ENCODE measurements around the gene ATP2A2. TPM values are rescaled to one million over a fixed set of nuclear protein-coding genes. Genes with fewer than 3 reads are reported as not detected.
"Not testable (repeated sequence)": the region's sequence is repeated elsewhere in the genome, so short reads cannot be mapped to it uniquely, and the experiment has no call there.

The ATP2A2 gene
- total RNA-seq, 1 experiment from 2014 or later = 74.7 TPM

DNA sequence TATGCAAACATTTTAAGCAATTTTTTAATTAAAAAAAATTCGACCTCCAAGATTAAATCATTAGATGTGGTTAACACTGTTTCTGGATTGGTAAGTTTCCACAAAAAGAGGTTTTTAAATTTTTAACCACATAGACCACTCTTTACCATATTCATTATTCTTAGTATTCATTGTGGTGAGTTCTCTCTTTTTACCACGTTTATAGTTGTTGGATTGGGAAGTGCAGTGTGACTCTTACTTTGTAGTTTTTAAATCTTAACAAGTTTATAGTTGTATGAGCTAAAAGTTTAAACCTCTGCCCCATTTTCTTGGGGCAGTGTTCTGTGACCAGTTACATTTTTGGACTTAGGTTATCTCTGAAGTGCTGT lies 8.6 kb downstream of the ATP2A2 start:
- DNase-seq (ENCODE audit: low spot score) = no peak

DNA sequence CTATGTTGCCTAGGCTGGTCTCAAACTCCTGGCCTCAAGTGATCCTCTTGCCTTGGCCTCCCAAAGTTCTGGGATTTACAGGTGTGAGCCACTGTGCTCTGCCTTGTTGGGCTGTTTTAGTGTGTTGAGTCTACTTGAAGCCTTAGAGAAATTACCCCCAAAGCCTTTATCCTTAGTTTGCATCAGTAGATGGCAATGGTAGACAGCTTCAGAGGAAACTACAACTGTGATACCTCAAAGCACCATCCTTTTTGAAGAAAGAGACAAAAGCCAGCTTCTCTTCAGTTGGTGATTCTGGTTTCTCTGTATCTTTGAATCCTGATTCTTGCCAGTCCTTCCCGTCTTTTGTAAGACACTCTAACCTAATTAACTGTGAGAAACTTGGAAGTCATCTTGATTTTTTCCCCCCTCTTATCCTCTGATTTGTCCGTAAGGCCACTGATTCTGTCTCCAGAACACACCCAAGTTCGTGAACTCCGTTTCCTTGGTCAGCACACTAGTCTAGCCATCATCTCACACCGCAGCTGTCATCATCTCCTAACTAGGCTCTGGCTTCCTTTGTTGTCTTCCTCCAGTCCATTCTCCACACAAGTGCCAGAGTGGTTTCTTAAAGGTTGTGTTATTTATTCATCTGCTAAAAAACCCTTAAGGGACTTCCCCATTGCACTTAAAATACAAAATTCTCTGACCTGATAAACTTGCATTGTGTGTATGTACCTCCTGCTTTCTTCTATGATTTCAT lies 20.2 kb downstream of the ATP2A2 start:
- no peak for DNase-seq (ENCODE audit: low spot score)

DNA sequence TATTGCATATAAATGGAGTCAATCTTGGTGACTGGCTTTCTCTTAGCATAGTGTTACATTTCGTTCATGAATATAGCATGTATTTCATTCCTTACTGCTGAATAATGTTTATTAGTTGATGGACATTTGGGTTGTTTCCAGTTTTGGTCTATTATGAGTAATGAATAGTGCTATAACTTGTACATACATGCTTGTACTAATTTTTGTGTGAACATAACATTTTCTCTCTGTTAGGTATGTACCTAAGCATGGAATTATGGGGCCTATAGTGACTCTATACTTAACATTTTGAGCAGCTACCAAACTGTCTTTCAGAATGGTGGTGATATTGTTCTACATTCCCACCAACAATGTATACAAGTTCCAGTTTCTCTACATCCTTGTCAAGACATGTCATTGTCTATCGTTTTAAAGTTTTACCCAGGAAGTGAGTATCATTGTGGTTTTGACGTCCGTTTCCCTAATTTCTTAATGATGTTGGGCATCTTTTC lies 23.1 kb downstream of the ATP2A2 start:
- DNase-seq (ENCODE audit: low spot score) = no peak

DNA sequence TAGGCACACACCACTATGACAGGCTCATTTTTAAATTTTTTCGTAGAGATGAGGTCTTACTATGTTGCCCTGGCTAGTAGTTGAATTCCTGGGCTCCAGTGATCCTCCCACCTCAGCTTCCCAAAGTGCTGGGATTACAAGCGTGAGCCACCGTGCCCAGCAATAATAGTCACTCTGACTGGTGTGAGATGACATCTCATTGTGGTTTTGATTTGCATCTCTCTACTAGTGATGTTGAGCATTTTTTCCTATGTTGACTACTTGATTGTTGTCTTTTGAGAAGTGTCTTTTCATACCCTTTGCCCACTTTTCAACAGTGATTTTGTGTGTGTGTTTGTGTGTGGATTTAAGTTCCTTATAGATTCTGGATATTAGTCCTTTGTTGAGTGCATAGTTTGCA lies 26.3 kb downstream of the ATP2A2 start:
- no peak for DNase-seq (ENCODE audit: low spot score)

DNA sequence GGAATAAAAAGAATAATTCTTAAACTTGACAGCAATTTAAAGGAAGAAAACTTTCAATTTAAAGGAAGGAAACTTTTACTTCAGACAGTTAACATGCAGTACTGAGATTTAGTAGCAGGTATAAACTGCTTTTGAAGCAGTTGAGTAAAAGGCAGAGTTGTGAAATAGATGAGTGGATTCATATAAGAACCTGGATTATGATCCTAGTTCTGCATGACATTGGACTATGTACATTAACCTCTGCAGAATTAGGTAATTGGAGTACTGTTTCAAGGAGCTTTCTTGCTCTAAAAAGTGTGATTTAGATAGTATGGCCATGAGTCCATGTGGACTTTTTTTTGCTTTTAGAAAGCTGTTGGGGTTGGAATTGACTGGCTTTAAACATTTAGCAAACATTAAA lies 29.7 kb downstream of the ATP2A2 start:
- no peak for DNase-seq (ENCODE audit: low spot score)

DNA sequence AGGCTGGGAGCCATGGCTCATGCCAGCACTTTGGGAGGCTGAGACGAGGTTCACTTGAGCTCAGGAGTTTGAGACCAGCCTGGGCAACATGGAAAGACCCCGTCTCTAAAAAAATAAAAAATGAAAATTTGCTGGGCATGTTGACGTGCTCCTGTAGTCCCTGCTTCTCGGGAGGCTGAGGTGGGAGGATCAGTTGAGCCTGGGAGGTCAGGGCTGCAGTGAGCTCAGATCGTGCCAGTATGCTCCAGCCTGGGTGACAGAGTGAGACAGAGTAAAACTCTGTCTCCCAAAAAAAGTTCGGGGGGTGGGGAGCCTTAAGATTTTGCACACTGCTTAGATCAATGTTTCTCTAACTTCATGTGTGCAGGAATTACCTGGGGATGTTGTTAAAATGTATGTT lies 30.9 kb downstream of the ATP2A2 start:
- DNase-seq (ENCODE audit: low spot score) = no peak

DNA sequence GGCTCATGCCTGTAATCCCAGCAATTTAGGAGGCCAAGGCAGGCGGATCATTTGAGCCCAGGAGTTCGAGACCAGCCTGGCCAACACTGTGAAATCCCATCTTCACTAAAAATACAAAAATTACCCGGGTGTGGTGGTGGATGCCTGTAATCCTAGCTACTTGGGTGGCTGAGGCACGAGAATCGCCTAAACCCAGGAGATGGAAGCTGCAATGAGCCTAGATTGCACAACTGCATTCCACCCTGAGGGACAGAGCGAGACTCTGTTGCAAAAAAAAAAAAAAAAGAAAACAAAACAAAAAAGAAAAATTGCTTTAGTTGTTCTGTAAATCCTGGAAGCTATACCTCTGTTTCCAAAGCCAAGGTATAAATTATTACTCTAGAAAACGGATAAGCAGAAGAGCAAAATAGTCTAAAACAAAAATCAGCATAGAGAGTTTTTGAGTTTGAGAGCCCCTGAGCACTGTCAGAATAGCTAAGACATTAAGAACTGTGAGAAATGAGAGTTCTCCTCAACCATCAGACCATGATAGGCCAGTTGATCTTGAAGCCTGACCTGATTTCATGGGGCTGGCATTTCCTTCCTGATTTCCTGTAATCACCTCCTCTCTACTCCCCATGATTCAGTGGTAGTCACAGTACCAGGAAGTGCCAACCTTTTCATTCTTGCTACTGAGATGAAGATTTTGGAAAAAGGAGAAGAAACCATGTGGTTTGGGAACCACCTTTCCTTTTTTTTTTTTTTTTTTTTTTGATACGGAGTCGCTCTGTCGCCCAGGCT lies 31.7 kb downstream of the ATP2A2 start:
- DNase-seq (ENCODE audit: low spot score) = peak; percentile 26

DNA sequence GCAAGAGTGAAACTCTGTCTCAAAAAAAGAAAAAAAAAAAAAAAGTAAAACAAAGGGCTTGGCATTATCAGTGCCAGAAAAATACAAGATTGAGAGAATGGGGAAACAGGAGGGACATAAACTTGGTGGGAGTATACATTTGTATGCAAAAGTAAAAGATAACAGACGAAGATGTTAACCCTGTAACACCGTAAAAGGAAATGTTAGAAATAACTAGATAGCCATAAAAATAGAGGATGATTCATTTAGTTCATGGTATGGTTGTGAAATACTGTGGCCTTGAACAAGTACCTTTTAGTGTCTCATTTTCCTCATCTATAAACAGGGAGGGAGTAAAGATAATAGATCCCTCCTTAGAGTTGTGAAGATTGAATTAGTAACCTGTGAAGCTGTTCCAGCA lies 33.3 kb downstream of the ATP2A2 start:
- no peak for DNase-seq (ENCODE audit: low spot score)

DNA sequence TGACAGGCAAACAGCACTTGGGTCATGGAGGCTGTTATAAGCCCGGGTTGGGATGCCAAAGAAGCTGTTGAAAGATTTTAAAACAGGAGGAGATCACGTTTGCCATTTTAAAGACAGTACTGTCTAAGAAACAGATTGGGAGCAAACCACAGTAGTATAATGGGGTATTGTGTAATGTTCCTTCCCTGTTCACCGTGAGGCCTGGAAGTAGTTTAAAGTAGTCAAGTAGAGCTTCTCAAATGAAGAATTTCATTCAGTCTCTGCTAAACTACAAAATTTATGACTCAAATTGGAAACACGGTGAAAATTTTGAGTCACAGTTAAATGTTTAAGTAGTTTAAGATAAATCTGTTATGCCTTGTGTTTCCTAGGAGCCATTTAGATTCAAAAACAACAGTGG lies 35.8 kb downstream of the ATP2A2 start:
- no peak for DNase-seq (ENCODE audit: low spot score)

DNA sequence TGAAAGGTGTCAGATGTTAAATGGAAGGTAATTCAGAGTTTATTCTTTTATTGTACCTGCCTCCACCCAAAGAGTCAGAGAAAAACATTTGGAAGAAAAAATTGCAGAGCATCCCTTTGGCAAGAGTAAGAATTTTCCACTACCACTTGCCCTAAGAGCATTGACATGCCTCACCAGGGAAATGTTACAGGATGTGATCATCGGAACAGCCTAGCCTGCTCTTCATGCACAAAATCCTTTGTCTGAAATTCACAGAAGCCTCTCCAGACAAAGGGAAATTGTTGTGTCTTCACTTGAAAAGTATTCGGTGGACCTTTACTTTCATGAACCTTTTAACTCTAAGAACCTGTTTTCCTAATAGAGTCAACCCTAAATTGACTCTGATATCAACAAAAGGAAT lies 36.9 kb downstream of the ATP2A2 start:
- DNase-seq (ENCODE audit: low spot score) = no peak

DNA sequence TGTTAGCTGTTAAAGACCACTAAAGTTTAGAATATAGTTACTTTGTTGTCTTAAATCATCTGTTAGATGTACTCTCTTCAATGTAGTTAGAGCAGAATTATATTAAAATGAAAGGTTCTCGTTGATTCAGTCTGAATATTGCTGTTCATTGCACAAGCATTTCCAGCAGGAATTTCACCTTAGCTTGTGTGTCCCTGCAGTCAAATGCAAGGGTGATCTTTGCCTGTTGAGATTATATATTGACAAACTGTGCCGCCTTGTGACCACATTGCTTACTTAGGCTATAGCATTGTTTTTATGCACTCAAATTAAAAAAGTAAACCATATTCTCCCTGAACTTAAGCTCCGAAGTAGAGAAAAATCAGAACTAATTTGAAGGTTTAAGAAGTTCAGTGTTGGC lies 39.5 kb downstream of the ATP2A2 start:
- DNase-seq (ENCODE audit: low spot score) = no peak

DNA sequence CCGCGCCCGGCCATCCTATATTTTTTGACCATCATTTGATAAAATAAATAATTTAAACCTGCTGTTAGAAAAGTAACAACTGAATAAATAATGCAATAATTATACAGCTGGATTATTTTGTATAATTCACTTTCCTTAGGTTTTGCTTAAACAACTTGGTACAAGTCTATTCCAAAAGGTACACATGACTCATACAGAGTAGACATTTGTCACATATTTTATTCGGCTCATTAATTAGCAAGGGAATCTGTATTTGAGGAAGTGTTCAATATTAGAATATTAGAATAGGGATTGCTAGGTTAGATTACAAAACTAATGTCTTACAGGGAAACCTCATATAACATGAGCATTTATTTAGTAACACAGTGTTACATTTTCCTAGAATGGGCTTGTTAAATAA lies 48.7 kb downstream of the ATP2A2 start:
- DNase-seq (ENCODE audit: low spot score) = no peak

DNA sequence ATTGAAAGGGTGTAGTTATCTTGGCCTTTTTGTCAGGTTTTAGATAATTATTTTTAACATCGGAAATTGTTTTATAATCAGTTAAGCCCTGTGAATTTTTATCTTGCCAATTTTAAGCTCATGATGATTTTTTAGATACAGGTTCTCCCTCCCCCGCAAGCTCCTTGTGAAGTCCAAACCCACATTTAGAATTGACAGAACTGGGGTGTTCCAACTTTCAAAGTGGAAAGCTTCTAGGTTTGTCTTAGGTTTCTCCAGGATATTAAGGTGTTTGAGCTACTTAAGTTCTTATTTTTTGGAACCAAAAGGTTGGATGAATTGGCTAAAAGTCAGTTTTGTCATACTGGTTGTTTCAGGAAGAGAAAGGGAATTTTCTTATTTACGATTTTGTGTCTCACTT lies 49.1 kb downstream of the ATP2A2 start:
- DNase-seq (ENCODE audit: low spot score) = no peak

DNA sequence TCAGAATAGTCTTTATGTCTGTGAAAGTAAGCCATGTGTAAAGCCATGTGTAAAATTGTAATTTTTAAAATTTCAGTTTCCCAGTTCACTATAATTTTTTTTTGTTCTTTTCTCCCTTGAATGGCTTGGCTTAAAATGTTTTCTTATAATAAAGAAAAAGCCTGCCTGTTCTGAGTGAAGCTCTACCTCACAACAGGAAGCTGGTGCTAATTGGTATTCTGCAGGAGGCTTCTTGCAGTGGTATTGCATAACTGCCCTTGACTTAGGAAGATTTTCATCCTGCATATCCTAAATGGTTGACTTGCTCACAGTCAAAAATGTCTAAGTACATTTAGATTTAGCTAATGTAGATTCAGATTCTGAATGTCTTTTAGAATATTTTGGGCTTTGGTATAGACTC lies 49.5 kb downstream of the ATP2A2 start:
- no peak for DNase-seq (ENCODE audit: low spot score)

DNA sequence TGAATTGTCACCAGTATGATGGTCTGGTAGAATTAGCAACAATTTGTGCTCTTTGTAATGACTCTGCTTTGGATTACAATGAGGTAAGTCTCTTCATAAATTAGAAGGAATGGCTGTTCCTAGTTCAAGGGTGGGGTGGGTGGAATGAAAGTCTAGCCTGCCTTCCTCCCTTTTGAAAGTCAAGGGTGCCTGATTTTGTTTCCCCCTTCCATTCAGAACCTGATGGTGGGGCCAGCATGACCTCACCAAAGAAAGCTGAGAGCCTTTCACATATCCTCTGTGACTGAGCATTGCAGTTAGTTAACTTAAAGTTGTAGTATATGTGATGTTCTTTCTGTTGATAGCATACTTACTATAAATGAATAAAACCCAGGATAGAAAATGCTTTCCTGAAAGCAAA lies 52.2 kb downstream of the ATP2A2 start:
- DNase-seq (ENCODE audit: low spot score) = no peak

DNA sequence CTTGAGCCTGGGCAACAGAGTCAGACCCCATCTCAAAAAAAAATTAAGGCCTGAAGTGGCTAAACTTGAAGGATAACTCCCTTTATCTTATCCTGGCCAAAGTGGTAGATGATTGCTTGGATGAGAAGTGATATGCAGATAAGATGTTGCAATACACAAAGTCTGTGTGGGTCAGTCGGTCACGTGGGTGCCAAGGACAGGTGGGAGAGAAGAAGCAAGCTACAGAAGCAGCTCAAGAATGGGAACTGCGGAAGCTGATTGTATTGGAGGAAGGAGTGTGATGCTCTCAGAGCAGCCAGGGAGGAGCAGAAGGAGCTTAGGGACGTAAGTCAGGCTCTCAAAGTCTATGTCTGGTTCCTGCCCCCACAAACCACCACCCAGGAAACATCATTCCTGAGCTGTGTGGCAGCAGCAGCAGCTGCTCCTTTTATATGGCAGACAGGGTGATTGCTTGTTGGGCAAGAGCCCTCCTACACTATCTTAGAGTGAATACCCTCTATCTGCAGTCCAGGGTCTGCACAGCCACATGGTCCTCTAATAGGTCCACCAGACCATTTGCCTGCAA lies 54.5 kb downstream of the ATP2A2 start:
- DNase-seq (ENCODE audit: low spot score) = no peak

DNA sequence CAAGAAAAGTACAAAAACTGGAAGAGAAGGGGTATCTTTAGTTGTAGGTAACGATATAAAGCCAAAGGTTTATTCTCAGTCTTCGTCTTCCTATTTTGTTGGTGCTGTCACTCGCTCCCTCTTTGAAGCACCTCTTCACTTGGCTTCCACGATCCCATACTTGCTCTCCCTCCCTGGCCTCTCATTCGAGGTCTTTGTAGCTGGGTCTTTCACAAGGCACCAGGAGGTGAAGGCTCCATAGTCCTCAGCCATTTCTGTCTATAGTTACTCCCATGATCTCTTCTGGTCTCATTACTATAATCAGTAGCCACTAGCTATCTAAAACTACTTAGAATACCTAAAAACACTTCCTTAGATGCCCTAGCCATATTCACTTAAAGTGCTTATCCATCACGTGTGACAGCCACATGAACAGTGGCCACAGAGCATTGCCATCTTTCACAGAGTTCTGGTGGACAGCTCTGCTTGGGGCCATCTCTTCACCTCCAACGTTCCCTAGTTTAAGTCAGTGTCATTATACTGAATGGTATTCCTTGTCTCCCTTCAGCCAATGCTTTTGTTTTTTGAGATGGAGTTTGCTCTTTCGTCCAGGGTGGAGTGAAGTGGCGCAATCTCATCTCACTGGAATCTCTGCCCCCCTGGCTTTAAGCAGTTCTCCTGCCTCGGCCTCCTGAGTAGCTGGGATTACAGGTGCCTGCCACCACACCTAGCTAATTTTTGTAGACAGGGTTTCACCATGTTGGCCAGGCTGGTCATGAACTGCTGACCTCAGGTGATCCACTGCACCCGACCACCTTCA lies 57.1 kb downstream of the ATP2A2 start:
- no peak for DNase-seq (ENCODE audit: low spot score)

DNA sequence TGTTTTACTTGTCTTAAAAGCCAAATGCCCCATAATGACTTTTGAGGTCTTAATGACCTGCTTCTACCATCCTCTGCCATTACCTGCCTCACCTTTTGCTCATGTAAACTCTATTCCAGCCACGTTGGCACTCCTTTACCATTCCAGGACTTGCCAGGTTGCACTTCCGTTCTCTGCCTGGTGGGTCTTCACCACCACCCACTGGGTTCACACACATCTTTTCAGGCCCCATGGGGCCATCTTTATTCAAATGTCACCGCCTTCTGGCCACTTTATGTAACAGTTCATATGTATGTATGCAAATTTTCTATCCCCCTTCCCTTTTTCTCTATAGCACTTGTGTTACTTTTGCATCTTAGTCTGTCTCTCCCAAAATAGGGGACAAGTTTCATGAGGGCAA lies 57.7 kb downstream of the ATP2A2 start:
- DNase-seq (ENCODE audit: low spot score) = no peak

DNA sequence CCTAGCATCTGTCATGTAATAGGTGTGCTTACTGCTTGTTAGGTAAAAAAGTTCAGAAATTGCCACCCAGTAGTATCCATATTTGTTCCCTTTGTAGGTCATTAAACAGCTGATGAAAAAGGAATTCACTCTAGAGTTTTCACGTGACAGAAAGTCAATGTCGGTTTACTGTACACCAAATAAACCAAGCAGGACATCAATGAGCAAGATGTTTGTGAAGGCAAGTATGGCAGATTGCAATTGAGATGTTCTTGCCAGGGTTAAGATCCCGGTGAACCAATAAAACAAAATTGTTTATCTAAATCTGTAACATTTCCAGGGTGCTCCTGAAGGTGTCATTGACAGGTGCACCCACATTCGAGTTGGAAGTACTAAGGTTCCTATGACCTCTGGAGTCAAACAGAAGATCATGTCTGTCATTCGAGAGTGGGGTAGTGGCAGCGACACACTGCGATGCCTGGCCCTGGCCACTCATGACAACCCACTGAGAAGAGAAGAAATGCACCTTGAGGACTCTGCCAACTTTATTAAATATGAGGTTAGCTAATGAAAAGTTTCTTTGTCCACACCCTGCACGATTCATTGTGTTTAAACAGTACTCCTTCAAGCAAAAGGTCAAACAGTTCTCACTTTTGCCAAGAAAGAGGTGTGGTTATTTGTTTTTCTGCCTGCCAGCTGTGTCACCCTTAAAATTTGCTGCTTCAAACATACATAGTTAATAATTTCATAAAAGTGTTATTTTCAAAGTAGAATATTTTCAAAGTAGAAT lies 58.3 kb downstream of the ATP2A2 start:
- DNase-seq (ENCODE audit: low spot score) = no peak

DNA sequence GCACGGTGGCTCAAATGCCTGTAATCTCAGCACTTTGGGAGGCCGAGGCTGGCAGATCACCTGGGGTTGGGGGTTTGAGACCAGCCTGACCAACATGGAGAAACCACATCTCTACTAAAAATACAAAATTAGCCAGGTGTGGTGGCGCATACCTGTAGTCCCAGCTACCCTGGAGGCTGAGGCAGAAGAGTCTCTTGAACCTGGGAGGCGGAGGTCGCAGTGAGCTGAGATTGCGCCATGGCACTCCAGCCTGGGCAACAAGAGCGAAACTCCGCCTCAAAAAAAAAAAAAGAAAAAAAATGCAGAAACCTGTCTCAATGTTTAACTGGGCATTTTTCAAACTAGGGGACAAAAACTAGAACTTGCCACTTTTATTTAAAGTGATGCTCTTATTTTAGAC lies 59.2 kb downstream of the ATP2A2 start:
- not testable (repeated sequence) for DNase-seq (ENCODE audit: low spot score)

DNA sequence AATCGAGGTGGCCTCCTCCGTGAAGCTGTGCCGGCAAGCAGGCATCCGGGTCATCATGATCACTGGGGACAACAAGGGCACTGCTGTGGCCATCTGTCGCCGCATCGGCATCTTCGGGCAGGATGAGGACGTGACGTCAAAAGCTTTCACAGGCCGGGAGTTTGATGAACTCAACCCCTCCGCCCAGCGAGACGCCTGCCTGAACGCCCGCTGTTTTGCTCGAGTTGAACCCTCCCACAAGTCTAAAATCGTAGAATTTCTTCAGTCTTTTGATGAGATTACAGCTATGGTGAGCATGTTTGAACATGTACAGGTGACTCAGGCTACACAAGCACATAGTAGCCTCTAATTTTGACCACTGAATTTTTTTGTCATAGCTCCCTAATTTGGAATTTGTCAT lies 59.7 kb downstream of the ATP2A2 start:
- no peak for DNase-seq (ENCODE audit: low spot score)

Data from H4 (cell line).